Transverse colon (tissue), 3 donors: Measurements from ENCODE around the gene MYO18B.

Experiments
- POLR2A ChIP-seq: fragments of 450-650 bp; IDR thresholded peaks from one replicate; pipeline ENCODE4 v1.6.1; 2016; ENCODE audit warnings: antibody characterized with exemption, mild to moderate bottlenecking, moderate library complexity
- TF ChIP-seq, protein P1 (sequence below), 5 experiments: fragments of 200-600 bp in 3 of 5; fragments of 450-650 bp in 2 of 5; sonication (generic) in 3 of 5; IDR thresholded peaks; 1 replicate in 2 of 5; 2 replicates in 3 of 5; pipeline ENCODE4 v1.5.1; 2016 to 2017; ENCODE audit warnings: antibody characterized with exemption in 5 of 5, inconsistent platforms in 3 of 5, mild to moderate bottlenecking in 2 of 5, moderate library complexity in 1 of 5

DNA sequence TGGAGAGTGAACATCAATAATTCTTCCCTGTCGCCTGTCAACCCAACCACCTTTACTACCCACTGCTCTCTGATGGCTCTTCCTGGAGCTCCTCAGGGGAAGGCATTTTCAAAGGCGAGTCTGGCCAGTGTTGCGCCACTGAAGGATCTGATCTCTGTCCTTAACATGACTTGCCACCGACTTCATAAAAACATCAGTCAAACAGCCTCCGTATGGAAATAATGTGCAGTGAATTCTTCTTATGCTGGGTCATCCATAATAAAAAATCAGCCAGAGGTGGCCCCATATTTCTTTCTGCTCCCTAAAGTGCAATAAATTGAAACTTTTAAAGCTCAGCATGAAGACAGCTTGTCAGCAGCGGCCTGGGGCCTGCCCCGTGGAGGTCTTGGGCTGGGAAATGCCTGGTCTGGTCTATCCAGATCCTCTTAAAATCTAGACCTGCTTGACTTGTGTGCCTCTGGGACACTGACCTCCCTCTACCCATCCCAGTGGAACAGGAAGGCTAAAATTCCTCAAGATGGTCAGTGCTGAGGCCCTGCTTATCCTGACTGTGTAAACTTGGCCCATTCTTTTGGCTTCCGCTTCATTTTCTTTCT, 199.5 kb downstream of the MYO18B start:
- TF ChIP-seq, protein P1, sequence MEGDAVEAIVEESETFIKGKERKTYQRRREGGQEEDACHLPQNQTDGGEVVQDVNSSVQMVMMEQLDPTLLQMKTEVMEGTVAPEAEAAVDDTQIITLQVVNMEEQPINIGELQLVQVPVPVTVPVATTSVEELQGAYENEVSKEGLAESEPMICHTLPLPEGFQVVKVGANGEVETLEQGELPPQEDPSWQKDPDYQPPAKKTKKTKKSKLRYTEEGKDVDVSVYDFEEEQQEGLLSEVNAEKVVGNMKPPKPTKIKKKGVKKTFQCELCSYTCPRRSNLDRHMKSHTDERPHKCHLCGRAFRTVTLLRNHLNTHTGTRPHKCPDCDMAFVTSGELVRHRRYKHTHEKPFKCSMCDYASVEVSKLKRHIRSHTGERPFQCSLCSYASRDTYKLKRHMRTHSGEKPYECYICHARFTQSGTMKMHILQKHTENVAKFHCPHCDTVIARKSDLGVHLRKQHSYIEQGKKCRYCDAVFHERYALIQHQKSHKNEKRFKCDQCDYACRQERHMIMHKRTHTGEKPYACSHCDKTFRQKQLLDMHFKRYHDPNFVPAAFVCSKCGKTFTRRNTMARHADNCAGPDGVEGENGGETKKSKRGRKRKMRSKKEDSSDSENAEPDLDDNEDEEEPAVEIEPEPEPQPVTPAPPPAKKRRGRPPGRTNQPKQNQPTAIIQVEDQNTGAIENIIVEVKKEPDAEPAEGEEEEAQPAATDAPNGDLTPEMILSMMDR (IDR thresholded peaks at IDR 0.05): no peak
- no peak for TF ChIP-seq POLR2A
